ENCODE data around the gene SLC10A1.

SLC10A1 gene

GRCh38 chr14:69808919-69809808 is 12.1 kb upstream of the SLC10A1 start:
- DNase-seq: no peak

GRCh38 chr14:69807192-69807591 is 10.2 kb upstream of the SLC10A1 start:
- no peak for DNase-seq

GRCh38 chr14:69804902-69805301 is 7.9 kb upstream of the SLC10A1 start:
- DNase-seq: no peak

GRCh38 chr14:69803753-69804152 is 6.7 kb upstream of the SLC10A1 start:
- DNase-seq: peak; percentile 2

GRCh38 chr14:69798339-69798735 is 1.3 kb upstream of the SLC10A1 start:
- no peak for DNase-seq

- no peak for DNase-seq
Measured at GRCh38 chr14:69797573-69798338, 715 bp upstream of the SLC10A1 start.

- DNase-seq: no peak
Measured at GRCh38 chr14:69795691-69796090, 1.4 kb downstream of the SLC10A1 start.

- no peak for DNase-seq
Measured at GRCh38 chr14:69794791-69795190, 2.2 kb downstream of the SLC10A1 start.

GRCh38 chr14:69792887-69793421 is 4.1 kb downstream of the SLC10A1 start:
- DNase-seq: no peak

GRCh38 chr14:69789118-69789640 is 7.9 kb downstream of the SLC10A1 start:
- no peak for DNase-seq

GRCh38 chr14:69786603-69787002 is 10.4 kb downstream of the SLC10A1 start:
- DNase-seq: no peak

GRCh38 chr14:69784942-69785341 is 12.1 kb downstream of the SLC10A1 start:
- DNase-seq: no peak

- no peak for DNase-seq
Measured at GRCh38 chr14:69780952-69781351, 16.1 kb downstream of the SLC10A1 start.

GRCh38 chr14:69780092-69780491 is 16.9 kb downstream of the SLC10A1 start:
- DNase-seq: no peak

GRCh38 chr14:69779088-69779487 is 18.0 kb downstream of the SLC10A1 start:
- DNase-seq: no peak

GRCh38 chr14:69776875-69777453 is 20.1 kb downstream of the SLC10A1 start:
- DNase-seq: no peak

- DNase-seq: no peak
Measured at GRCh38 chr14:69775012-69775411, 22.0 kb downstream of the SLC10A1 start.

- no peak for DNase-seq
Measured at GRCh38 chr14:69773571-69774276, 23.3 kb downstream of the SLC10A1 start.

- no peak for DNase-seq
Measured at GRCh38 chr14:69772082-69773017, 24.7 kb downstream of the SLC10A1 start.

- DNase-seq: no peak
Measured at GRCh38 chr14:69771136-69771535, 25.9 kb downstream of the SLC10A1 start.

- no peak for DNase-seq
Measured at GRCh38 chr14:69770559-69770958, 26.5 kb downstream of the SLC10A1 start.
